Renal cortex interstitium (tissue), 11 donors: ENCODE measurements around the gene ASTL. TPM values are rescaled to one million over a fixed set of nuclear protein-coding genes. Genes with fewer than 3 reads are reported as not detected.

Experiments
- DNase-seq, 11 donors: peaks; one replicate each; pipeline ENCODE4 v3.0.0-alpha.2; 2013; ENCODE audit warnings: low read depth in 9 of 11, low spot score in 4 of 11; ENCODE audit errors: extremely low read depth in 1 of 11
- polyA plus RNA-seq, 3 donors: library from polyadenylated mRNA; unstranded; fragments of 120-200 nt; gene quantifications; one replicate each; pipeline ENCODE4 v1.2.1, GENCODE V29; 2013; ENCODE audit not compliant: insufficient read length in 3 of 3

Gene ASTL
- polyA plus RNA-seq, 3 donors, result 0.17 to 0.20 (median 0.20) TPM

DNA sequence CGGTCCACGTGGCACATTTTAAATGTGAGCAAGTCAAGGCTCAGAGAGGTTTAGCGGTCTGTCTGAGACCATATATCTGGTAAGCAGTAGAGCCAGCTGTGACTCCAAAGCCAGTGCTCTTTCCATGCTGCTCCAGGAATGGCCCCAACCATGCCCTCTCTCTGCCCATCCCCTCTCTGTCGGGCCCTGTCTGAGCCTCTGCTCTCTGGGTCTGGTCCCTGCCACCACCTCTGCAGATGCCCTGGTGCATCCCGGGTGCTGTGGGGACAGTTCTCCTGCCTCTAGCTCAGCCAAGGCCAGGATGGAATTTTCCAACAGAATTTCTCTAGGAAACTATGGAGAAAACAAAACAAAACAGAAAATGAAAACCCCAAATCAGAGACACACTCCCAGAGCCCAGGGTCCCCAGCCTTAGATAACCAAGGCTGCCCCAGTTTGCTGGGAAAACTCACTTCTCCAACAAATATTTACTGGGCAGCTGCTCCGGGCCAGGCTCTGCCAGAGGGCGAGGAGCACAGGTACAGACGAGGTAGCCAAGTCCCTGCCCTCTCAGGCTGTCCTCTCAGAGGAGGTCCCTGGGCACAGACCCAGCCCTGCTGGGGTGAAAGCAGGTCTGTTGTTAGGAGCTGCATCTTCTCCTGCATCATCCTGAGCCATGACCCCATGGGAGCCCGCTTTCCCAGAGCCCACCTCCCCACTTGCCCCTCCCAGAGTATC lies 31.2 kb downstream of the ASTL start:
- DNase-seq, result no peak

DNA sequence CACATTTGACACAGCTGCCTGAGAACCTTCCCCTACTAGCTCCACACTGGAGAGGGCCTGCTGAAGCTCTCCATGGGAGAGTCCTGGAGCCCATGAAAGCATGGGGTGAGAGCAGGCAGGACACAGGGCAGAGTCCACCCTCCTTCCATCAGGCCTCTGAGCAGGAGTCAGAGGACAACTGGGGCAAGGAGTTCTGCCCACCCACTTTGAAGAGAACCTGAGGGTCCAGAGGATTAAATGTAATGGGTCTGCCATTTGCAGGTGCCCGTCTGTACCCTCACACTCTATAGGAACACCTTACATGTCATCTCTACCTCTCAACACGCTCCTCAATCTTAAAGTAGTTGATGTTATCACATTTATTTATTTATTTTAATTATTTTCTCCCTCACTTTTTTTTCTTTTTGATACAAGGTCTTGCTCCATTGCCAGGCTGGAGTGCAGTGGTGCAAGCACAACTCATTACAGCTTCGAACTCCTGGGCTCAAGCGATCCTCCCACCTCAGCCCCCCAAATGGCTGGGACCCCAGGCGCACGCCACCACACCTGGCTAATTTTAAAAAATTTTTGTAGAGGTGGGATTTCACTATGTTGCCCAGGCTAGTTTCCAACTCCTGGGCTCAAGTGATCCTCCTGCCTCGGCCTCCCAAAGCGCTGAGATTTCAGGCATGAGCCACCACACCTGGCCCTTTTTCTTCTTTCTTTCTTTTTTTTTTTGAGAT lies 32.1 kb downstream of the ASTL start:
- DNase-seq, result no peak

DNA sequence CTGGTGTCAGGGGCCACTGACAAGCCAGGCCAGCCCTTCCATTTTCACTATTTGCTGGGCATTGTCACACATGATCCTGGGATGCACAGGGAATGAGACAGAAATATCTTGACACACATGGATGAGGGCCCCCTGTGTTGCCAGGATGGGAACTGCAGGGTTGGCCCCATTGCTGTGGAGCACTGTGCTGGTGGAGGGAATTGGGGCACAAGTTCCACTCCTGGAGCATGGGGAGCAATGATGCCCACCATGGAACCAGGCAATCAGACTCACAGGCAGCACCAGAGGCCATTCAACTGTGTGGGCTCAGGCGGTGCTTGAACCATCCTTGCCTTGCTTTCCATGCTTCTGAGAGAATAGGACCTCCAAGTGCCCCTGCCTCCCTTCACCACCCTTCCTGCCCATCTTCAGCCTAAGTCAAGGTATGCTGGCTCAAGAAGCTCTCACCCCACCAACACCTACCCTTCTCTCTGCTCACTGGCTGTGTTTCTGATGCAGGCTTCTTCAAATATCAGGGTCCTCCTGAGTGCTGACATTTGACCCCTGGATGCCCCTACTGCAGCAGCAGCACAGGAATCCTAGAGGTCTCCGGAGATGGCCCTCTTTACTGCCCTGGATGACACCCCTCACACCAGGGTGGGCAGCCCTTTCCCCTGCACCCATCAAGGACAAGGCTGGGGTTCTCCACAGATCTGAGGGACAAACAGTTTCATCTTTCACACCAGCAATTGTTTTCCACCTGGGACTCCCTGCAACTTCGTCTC lies 33.0 kb downstream of the ASTL start:
- no peak for DNase-seq

DNA sequence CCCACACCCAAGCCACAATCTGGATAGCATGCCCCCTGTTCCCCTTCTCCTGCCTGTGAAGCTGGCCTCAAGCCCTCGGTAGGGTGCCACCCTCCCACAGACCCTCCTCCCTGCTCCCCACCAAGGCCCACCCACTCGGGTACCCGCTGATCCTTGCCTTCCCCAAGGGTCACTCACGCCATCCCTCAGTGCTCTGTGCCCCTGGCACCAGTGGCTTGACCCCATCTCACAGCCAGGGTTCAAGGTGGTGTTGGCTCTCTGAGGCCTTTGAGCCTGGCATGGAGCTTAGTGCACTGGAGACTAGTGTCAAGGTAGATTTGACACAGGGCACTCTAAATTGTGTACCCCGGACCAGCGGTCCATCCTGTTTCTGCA lies 33.8 kb downstream of the ASTL start:
- no peak for DNase-seq

DNA sequence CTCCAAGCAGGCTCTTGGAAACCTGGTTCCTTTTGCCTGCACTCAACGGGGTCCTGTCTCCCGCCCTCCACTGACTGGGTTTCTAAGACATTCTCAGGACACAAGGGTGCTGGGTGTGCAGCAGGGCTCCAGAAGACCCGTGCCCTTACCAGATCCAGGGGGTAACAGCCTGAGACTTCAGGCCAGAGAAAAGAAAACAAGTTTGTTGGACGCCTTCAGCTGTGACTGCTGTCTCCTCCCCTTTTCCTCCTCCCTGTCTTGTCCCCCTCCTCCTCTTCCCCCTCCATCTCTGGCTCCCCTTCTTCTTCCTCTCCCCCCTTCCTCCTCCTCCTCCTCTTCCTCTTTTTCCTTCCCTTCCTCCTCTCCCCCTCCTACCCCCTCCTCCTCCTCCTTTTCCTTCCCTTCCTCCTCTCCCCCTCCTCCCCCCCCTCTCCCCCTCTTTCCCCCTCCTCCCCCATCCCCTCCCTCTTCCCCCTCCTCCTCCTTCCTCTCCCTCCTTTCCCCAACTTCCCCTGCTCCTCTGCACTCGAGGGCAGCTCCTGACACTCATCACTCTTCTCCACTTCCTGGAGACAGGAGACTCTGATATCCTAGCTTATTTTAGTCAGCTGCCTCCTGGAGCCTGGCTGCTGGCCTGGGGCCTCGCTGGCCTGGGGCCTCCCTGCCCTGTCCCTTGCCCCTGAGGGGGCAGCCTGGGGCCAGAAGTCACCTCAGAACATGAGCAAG lies 34.4 kb downstream of the ASTL start:
- DNase-seq, result no peak

DNA sequence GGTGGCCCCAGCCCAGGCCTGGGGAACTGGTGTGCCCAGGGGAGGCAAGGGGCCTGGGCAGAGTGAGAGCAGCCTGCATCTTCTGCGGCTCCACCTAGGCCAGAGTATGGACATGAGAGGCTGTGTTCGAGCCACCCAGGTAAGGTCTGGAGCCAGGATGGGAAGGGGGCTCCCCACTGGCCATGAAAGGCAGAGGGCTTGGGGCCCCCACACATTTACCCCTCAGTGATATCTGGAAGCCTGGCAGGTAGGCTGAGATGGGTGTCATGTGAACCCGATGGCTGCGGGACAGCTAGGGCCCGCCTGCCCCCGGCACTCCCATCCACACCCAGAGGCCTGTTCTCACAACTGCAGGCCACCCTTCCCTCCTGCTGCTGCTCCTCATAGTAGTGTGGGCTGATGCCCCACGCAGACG lies 35.1 kb downstream of the ASTL start:
- DNase-seq, result no peak

DNA sequence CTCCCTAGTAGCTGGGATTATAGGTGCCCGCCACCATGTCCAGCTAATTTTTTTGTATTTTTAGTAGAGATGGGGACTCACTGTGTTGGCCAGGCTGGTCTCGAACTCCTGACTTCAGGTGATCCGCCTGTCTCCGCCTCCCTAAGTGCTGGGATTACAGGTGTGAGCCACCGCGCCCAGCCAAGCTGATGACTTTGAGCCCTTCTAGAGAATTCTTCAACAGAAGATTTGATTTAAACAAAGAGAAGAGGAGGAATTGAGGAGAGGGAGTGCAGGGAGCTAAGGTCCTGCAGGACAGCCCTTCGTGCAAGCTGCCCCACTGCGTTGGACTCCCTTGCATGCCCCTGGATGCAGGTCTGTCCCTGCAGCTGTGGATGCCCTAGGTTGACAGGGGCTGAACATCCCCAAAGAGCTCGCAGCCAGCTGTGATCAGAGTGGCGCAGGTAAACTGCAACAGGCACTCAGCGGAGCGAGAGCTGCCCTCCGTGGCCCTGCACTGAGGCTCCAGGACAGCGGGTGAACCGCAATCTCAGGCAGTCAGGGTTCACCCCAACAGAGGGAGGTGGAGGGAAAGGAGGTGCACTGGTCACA lies 35.6 kb downstream of the ASTL start:
- no peak for DNase-seq

DNA sequence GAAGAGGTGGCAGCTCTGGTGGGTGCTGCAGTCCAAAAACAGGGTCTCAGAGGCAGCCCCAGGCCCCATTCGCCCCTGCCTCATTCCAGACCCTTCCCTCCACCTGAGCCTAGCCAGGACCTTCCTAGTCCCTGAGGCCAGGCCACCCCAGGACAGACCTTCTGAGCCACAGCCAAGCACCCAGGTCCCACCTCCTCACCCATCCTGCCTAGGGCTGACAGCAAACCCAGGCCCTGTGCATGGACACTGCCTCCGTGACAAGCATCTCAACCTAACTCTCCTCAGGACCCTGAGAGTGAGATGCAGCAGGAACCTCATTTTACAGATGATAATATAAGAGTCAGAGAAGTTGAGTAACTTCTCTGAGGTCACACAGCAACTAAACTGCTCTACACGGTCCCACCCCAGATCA lies 37.4 kb downstream of the ASTL start:
- no peak for DNase-seq

DNA sequence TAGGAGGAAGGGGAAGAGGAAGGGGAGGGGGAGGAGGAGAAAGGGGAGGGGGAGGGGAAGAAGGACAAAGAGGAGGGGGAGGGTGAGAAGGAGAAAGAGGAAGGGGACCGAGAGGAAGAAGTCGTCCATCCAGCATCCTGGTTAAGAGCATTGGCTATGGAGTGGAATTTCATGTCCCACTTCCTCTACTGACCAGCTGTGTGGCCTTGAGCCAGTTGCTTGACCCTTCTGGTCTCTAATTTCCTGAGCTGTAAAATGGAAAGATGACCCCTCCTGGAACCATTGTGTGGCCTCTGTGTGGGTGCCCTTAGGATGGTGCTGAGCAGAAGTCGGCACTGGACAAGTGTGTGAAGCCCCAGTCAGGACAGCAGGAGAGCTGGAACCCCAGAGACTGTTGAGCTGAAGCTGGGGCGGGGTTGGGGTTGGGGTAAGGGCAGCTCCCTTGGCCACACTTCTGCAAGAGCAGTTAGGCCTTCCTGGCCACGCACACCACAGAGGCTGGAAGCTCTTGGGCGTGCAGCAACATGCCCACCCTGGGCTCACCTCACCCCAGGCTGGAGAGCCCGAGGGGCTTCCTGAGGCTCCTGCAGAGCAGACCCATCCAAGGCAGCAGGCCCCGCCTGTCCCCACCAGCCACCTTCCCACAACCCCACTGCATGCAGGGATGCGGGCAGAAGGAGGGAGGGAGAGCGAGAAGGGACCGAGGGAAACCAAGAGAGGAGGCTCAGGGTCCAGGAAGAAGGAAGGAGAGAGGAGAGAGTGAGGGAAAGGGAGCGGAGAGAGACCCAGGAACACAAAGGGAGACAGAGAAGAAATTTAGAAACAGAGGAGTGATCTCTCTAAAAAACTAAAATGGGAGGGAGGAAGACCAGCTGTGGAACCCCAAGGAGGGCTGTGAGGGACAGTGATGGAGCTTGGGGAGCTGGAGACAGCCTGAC lies 38.2 kb downstream of the ASTL start:
- DNase-seq, result no peak

DNA sequence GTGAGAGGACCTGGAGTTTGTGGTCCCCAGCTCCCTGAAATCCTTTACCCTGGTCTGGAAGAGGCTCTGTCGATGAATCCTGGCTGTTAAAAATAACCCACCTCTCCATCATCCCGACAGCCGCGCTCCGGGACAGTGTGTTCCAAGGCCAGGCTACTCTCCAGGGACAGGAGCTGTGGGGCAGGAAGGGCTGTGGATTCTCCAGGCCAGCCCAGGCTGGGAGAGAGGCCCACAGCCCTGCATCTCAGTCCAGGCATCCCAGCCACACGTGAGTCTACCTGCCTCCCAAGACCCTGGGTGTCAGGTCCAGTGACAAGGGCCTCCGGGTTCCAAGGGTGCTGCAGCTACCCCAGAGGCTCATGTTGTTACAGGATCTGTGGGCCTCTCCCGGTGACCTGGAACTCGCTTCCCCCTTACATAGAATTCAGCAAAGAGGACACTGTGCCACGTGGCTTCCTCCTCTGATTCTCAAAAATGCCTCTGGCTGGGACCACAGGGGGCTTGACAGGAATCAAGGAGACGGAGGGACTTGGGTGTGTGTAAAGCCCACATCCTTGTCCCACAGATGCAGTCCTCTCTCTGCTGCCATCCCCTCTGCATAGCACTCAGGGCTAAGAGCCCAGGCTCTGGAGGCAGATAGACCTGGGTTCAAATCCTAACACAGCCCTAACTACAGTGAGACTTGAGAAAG lies 39.3 kb downstream of the ASTL start:
- no peak for DNase-seq

DNA sequence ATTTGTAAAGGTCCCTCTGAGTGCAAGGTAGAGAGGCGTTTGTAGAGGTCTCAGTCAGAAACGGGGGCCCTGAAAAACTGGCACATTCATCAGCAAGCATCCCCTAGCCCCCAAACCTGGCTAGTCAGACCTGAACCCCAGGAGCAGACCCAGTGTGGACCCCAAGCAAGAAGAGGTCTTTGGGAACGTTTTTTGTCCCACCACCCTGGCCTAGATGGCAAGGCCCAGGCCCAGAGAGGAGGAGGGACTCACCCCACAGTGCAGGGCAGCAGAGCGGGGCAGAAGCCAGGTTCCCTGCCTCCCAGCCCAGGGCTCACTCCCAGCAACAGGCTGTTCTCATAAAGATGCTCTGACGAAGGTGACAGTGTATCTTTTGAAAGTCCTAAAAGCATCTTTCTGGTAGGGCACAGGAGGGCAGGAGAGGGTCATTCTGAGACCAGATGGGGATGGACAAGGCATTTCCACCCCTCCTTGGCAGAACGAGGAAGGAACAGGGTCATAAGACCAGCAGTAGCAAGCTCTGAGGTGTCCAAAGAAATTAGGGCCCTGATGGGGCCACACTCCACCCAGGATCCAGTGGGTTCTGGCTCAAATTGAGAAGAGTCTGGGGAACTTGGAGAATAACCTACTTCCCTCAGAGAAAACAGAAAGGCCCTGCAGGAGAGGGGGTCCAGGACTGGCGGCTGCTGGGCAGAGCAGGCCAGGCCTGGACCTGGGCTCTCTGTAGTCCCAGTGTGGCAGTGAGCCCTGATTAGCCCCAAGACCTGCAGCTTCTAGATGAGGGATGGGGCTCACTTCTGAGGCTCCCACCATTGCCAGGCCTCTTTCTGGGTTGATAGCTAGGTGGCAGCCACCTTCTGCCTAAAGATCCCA lies 40.1 kb downstream of the ASTL start:
- DNase-seq, result no peak

DNA sequence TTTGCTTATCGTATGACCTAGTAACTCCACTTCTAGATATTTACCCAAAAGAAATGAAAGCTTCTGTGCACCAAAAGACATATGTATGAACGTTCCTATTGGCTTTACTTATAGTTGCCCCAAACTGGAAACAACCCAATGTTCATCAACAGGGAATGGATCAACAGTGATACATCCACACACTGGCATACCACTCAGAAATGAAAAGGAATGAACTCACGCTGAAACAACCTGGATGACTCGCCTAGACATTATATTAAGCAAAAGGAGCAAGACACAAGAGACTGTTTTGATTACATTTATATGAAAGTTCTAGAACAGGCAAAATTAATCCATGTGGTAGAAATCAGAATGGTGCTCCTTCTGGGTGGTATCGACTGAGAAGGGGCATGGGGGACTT lies 40.9 kb downstream of the ASTL start:
- no peak for DNase-seq

DNA sequence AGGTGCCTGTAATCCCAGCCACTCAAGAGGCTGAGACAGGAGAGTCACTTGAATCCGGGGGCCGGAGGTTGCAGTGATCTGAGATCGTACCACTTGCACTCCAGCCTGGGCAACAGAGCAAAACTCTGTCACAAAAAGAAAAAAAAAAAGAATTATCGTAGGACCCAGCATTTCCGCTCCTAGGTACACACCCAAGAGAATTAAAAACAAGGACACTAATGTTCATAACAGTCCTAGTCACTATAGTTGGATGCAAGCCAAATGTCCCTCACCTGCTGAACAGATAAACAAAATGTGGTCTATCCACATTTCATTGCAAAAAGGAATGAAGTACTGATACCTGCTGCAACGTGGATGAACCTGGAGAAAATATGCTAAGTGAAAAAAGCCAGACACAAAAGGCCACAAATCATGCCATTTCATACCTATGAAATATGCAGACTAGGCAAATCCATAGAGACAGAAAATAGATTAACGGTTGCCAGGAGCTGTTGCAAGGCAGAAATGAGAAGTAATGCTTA lies 43.1 kb downstream of the ASTL start:
- no peak for DNase-seq

DNA sequence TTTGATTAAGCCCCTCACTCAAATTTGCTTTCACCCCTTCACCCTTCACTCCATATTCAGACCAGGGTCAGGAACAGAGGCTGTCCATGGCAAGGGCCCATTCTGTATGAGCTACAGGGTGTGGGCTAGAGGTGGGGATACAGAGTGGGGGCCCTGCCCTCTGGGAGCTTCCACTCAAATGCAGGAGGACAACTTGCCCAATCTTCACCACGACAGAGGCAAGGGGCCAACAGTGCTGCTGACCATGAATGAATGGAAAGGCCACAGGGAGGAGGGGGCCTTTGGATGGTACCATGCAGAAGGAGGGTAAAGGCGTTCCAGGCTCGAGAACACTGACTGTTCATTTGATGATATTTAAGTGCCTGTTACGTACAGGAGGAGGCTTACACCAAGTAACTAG lies 44.8 kb downstream of the ASTL start:
- DNase-seq, result no peak

DNA sequence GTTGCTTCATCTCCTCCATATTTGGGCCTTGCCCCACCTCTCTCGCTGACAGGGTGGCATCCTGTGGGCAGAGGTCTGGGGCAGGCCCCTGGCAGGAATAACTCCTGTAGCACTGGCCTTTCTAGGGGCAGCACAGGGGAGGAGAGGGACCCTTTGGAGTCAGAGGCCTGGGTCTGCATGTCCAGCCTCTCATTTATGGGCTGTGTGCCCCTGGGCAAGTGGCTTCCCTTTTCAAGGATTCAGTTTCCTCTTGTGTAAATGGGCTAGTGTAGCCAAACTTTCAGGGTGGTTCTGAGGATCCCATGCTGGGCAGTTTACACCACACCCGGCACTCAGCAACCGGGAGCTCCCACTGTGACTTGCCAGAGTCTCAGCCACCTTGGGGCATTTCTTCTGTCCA lies 45.4 kb downstream of the ASTL start:
- DNase-seq, result no peak

DNA sequence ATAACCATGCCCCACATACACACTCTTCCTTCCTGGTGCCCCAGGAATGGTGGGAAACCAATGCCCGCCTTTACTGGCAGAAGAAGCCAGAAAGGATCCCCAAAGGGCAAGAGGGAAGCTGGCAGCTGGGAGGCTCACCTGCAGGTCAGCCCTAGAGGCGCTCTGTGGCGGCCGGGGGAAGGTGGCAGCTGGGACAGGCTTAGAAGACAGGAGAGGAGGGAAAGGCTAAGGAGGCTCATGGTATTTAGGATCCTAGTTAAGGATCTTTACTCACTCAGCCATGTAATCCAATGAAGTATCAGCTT lies 45.8 kb downstream of the ASTL start:
- no peak for DNase-seq
